Caco-2 (cell line): ENCODE measurements around the gene SELENBP1. TPM values are rescaled to one million over a fixed set of nuclear protein-coding genes. Genes with fewer than 3 reads are reported as not detected.

Source experiments
- BruUV-seq: library from RNA; stranded (reverse); fragments of 400-500 nt; replicated peaks from 2 replicates; lab custom pipeline; 2021; lab: Mats Ljungman, UMichigan
- CTCF ChIA-PET: fragments of 300-600 bp; sonication (Branson Sonifier 250); formaldehyde crosslinking; loops from one replicate; lab custom pipeline; 2022; ENCODE audit warnings: antibody characterized with exemption; lab: Charles Lee
- POLR2A ChIA-PET: fragments of 300-600 bp; sonication (Branson Sonifier 250); formaldehyde crosslinking; loops from one replicate; lab custom pipeline; 2022; ENCODE audit warnings: antibody characterized with exemption; lab: Charles Lee
- DNase-seq, 2 experiments: peaks; one replicate each; pipeline versions ENCODE4 v3.0.0 to v3.0.0-alpha.2; 2020 to 2022
- H3K27me3 ChIP-seq: replicated peaks from 2 replicates; pipeline ENCODE4 v1.6.0; 2011; ENCODE audit warnings: low read length; ENCODE audit not compliant: control insufficient read depth, insufficient read depth
- H3K36me3 ChIP-seq: 2 replicates; pipeline ENCODE4 v1.5.1; 2011; ENCODE audit warnings: low read length; ENCODE audit not compliant: control insufficient read depth, insufficient read depth
- H3K4me1 ChIP-seq: fragments of 250-450 bp; sonication (Bioruptor Pico); 2 replicates; pipeline ENCODE4 v1.5.1; 2020; ENCODE audit warnings: mild to moderate bottlenecking
- H3K4me3 ChIP-seq: 2 replicates; pipeline ENCODE4 v1.5.1; 2011; ENCODE audit warnings: low read depth, mild to moderate bottlenecking, control low read depth, low read length
- H3K9me3 ChIP-seq: fragments of 250-450 bp; sonication (Bioruptor Pico); 2 replicates; pipeline ENCODE4 v1.5.1; 2020; ENCODE audit warnings: mild to moderate bottlenecking, moderate library complexity
- H3K27ac Mint-ChIP-seq: one replicate; pipeline ENCODE4 v1.8.0; 2022; ENCODE audit warnings: mixed read lengths; ENCODE audit not compliant: unreplicated experiment
- H3K27me3 Mint-ChIP-seq: one replicate; pipeline ENCODE4 v1.8.0; 2022; ENCODE audit warnings: mixed read lengths; ENCODE audit not compliant: insufficient read depth, unreplicated experiment
- H3K36me3 Mint-ChIP-seq: one replicate; pipeline ENCODE4 v1.8.0; 2022; ENCODE audit warnings: mild to moderate bottlenecking, mixed read lengths; ENCODE audit not compliant: insufficient read depth, unreplicated experiment
- H3K4me1 Mint-ChIP-seq: one replicate; pipeline ENCODE4 v1.8.0; 2022; ENCODE audit warnings: low read depth, mixed read lengths; ENCODE audit not compliant: unreplicated experiment
- H3K4me3 Mint-ChIP-seq: one replicate; pipeline ENCODE4 v1.8.0; 2022; ENCODE audit warnings: mild to moderate bottlenecking, moderate library complexity, mixed read lengths; ENCODE audit not compliant: unreplicated experiment
- H3K9me3 Mint-ChIP-seq: one replicate; pipeline ENCODE4 v1.8.0; 2022; ENCODE audit warnings: mixed read lengths; ENCODE audit not compliant: unreplicated experiment
- CTCF ChIP-seq, 2 experiments: fragments of 200-600 bp in 1 of 2; IDR thresholded peaks; 1 replicate in 1 of 2; 2 replicates in 1 of 2; pipeline versions ENCODE4 v1.5.1 to v1.8.0; 2011 to 2022; ENCODE audit warnings: antibody characterized with exemption in 1 of 2, control low read depth in 1 of 2, inconsistent platforms in 1 of 2, low read depth in 1 of 2, low read length in 1 of 2, mild to moderate bottlenecking in 1 of 2, moderate library complexity in 1 of 2; ENCODE audit not compliant: insufficient read depth in 1 of 2, severe bottlenecking in 1 of 2, unreplicated experiment in 1 of 2
- intact Hi-C: fragments of 100-400 bp; cut with micrococcal nuclease; formaldehyde crosslinking; loops from one replicate; pipeline ENCODE4 v1.10.0; 2022; ENCODE audit not compliant: unreplicated experiment
- total RNA-seq: library from RNA; stranded (reverse); gene quantifications from 2 replicates; pipeline ENCODE4 v1.2.3, GENCODE V29; 2022

Gene SELENBP1
- total RNA-seq, 1 experiment from 2014 or later: 18.5 TPM

DNA sequence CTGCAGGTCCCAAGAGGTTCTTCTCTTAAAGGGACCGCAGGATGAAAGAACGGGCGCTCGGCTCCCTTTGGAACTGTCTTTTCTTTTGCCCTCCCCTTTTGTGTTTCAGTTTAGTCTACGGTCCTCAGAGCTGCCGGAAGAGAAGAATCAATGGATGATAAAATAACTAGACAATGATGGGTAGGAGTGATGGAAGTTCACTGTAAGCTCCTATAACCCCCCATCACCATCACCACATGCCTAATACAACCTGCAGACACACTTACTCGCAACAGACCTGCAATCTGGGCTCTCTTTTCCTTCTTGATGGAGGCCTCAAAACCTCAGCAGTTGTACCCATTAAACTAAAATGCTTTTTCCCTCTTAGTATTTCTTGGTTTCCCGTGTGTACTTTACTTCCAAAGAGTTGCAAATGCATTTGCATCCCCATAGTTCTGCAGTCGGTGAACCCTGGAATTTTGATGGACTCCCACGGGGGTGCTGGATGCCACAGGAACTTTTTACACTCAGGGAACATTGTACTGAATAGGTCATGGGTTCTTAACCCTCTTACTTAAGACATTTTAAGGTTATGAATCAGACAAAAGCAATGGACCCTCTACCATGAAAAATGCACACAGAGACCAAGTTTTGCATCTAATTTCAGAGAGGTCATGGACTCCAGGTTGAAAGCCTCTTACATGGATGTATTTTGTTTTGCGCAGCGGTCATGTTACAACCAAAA lies 24.8 kb downstream of the SELENBP1 start:
- H3K4me3 Mint-ChIP-seq: peak overlapping the region; percentile 93
- Histone ChIP-seq H3K36me3 (no peaks in the 10 kb centered on the region), H3K4me1 (peaks cover 6% of the 10 kb centered on the region; the same call in 1 of the 2 replicates), H3K9me3 (peaks cover 21% of the 10 kb centered on the region), H3K27me3 (no peaks in the 10 kb centered on the region), H3K4me3 (peak overlapping the region; percentile 24)
- H3K9me3 Mint-ChIP-seq: peaks cover 10% of the 10 kb centered on the region
- intact Hi-C loops: loop anchor here (5.0 to 10.0 kb wide), 2 partner anchors 47 to 65 kb away; partner anchors contain the start of genes PSMB4 and ZNF687
- peaks cover 20% of the 10 kb centered on the region for H3K36me3 Mint-ChIP-seq
- peaks cover 18% of the 10 kb centered on the region for H3K4me1 Mint-ChIP-seq
- no peaks in the 10 kb centered on the region for H3K27me3 Mint-ChIP-seq
- no peak for DNase-seq
- no peak for TF ChIP-seq CTCF (IDR thresholded peaks at IDR 0.05; ENCODE audit: insufficient read depth in 1 of 2, low read depth in 1 of 2, low read length in 1 of 2, severe bottlenecking in 1 of 2, unreplicated experiment in 1 of 2)
- TSS peak; percentile 84 for BruUV-seq
- POLR2A ChIA-PET: interaction anchor here (1.0 kb wide), 1 partner anchor 21 kb away, joined by 4 read pairs; the partner anchor contains the start of gene PI4KB
- CTCF ChIA-PET: interaction anchor here (0.8 kb wide), 1 partner anchor 47 kb away, joined by 5 read pairs; no protein-coding TSS in a partner anchor
- H3K27ac Mint-ChIP-seq: peak overlapping the region; percentile 95

DNA sequence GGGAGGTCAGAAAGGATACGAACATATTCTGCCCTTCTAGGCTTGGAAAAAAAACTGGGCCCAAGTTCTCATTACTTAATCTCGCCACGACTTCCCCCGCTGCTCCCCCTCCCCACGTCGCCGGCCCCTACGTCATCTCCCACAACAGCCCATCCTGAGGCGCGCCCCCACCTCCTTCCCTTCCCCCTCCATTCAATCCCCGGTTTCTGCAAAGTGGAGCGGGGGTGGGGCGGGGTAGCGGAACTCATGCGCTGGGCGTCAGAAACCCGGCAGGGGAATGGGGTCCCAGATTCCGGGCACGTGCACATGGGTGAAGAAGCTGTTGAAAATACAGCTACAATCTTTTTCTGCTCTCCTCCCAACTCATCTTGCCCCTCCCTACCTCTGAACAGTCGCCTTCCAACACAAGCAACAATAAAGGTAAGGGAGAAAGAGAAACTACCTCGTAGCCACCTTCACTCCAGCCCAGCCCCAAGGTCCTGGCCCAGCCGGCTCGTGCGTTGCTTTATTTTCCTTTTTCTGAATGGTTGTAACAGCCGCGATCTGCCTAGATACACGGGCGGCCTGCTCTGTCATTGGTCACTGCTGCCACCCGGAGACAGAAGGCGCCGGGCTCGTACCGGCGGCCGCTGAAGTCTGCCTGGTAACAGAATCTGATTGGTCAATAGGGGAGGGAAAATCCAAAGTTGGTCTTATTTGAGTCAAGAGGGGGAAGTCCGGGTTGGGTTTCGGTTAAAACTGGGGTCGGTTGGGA lies 25.6 kb downstream of the SELENBP1 start, which contains the start of gene RFX5:
Gene RFX5 (minus strand): TSS at position 484 of the 754 bp plus-strand sequence. CDS start 932 bp downstream, outside the sequence.
- Histone ChIP-seq H3K27me3 (no peaks in the 10 kb centered on the region), H3K9me3 (peaks cover 14% of the 10 kb centered on the region), H3K4me3 (peak within 1 kb of the TSS; percentile 45), H3K36me3 (no peaks in the 10 kb centered on the region), H3K4me1 (peaks cover 6% of the 10 kb centered on the region; the same call in 1 of the 2 replicates)
- peak within 1 kb of the TSS; percentile 95 for H3K27ac Mint-ChIP-seq
- peaks cover 10% of the 10 kb centered on the region for H3K9me3 Mint-ChIP-seq
- peak; percentile 94 to 96 for DNase-seq
- H3K4me1 Mint-ChIP-seq: peaks cover 18% of the 10 kb centered on the region
- H3K36me3 Mint-ChIP-seq: peaks cover 14% of the 10 kb centered on the region
- ChIA-PET CTCF (interaction anchor here (0.8 kb wide), 1 partner anchor 46 kb away, joined by 5 read pairs; no protein-coding TSS in a partner anchor), POLR2A (interaction anchor here (0.6 to 1.0 kb wide), 2 partner anchors 20 to 66 kb away, joined by 3 to 4 read pairs; partner anchors contain the start of gene PI4KB)
- intact Hi-C loops: loop anchor here (5.0 to 10.0 kb wide), 2 partner anchors 48 to 65 kb away; partner anchors contain the start of genes PSMB4 and ZNF687
- H3K4me3 Mint-ChIP-seq: peak within 1 kb of the TSS; percentile 93
- no peak for TF ChIP-seq CTCF (IDR thresholded peaks at IDR 0.05; ENCODE audit: insufficient read depth in 1 of 2, low read depth in 1 of 2, low read length in 1 of 2, severe bottlenecking in 1 of 2, unreplicated experiment in 1 of 2)
- no peaks in the 10 kb centered on the region for H3K27me3 Mint-ChIP-seq
- BruUV-seq: no TSS peak
